Small intestine (tissue), 7 donors: Measurements from ENCODE around the gene RPGRIP1L. TPM values are rescaled to one million over a fixed set of nuclear protein-coding genes. Genes with fewer than 3 reads are reported as not detected.

ENCODE experiments used
- DNase-seq, 2 donors: peaks; one replicate each; pipeline versions ENCODE4 v3.0.0 to v3.0.0-alpha.2; 2013
- FAIRE-seq: peaks from 2 replicates; lab custom pipeline; 2012; peaks lifted over from hg19 to GRCh38; lab: Jason Lieb, UNC
- H3K27ac ChIP-seq, 3 donors: one replicate each; pipeline ENCODE4 v1.5.1; 2013; ENCODE audit warnings: low read length in 2 of 3, mild to moderate bottlenecking in 2 of 3, control low read depth in 1 of 3, inconsistent platforms in 1 of 3, low read depth in 1 of 3, moderate library complexity in 1 of 3
- H3K27me3 ChIP-seq, 3 donors: one replicate each; pipeline ENCODE4 v1.6.1; 2013; ENCODE audit warnings: low read length in 3 of 3, inconsistent platforms in 1 of 3; ENCODE audit not compliant: control insufficient read depth in 3 of 3, insufficient read depth in 3 of 3
- H3K36me3 ChIP-seq, 3 donors: one replicate each; pipeline ENCODE4 v1.6.1; 2013; ENCODE audit warnings: low read length in 3 of 3, inconsistent platforms in 1 of 3, low read depth in 1 of 3, mild to moderate bottlenecking in 1 of 3, moderate library complexity in 1 of 3; ENCODE audit not compliant: control insufficient read depth in 3 of 3, insufficient read depth in 2 of 3
- H3K4me1 ChIP-seq, 3 donors: one replicate each; pipeline ENCODE4 v1.6.1; 2013; ENCODE audit warnings: low read length in 2 of 3, inconsistent platforms in 1 of 3, low read depth in 1 of 3, mild to moderate bottlenecking in 1 of 3, moderate library complexity in 1 of 3; ENCODE audit not compliant: control insufficient read depth in 3 of 3, insufficient read depth in 2 of 3
- H3K4me3 ChIP-seq, 3 donors: one replicate each; pipeline ENCODE4 v1.5.1; 2013; ENCODE audit warnings: low read length in 3 of 3, control low read depth in 1 of 3, inconsistent platforms in 1 of 3, low read depth in 1 of 3, mild to moderate bottlenecking in 1 of 3, moderate library complexity in 1 of 3
- H3K9me3 ChIP-seq, 2 donors: one replicate each; pipeline ENCODE4 v1.6.1; 2013; ENCODE audit warnings: low read depth in 1 of 2, low read length in 1 of 2; ENCODE audit not compliant: control insufficient read depth in 2 of 2, insufficient read depth in 1 of 2
- WGBS, 3 donors: extraction: QIAGEN DNeasy Blood & Tissue Kit; methylation state at CpG; one replicate each; pipeline ENCODE4 v1.1.7; 2013; 5-methylcytosine and 5-hydroxymethylcytosine counted together
- polyA plus RNA-seq, 4 donors: library from polyadenylated mRNA; stranded (reverse) in 3 of 4; unstranded in 1 of 4; fragments of 200-250 nt in 3 of 4; fragments of 120-200 nt in 1 of 4; gene quantifications; one replicate each; pipeline versions ENCODE4 v1.2.1 to v1.2.3, GENCODE V29; 2013
- donor health status: healthy with polysubstance abuse.
- donor health status: control.
- donor health status: control.
- donor health status: Bipolar disorder and iron deficiency.
- donor health status: healthy.

Gene RPGRIP1L
- polyA plus RNA-seq, 4 donors, result under 0.01 to 4.5 (median 1.0) TPM

GRCh38 chr16:53721017-53721416, 17.4 kb upstream of the RPGRIP1L start:
- no peak for FAIRE-seq

GRCh38 chr16:53717577-53717976, 13.9 kb upstream of the RPGRIP1L start:
- FAIRE-seq, result no peak
- Histone ChIP-seq H3K4me3 (no peak overlapping the region), H3K27ac (no peak overlapping the region), H3K27me3 (no peaks in the 10 kb centered on the region), H3K4me1 (peaks cover 0 to 8% (median 0%) of the 10 kb centered on the region in 3 donors), H3K36me3 (peaks cover 0 to 2% (median 0%) of the 10 kb centered on the region in 3 donors), H3K9me3 (no peaks in the 10 kb centered on the region)
- DNase-seq, result no peak
- 68 to 89% (median 76%) methylated on average over 3 of the region's 3 CpGs for WGBS, 3 donors

More at GRCh38 chr16:53721017-53721416, 17.4 kb upstream of the RPGRIP1L start:
- Histone ChIP-seq H3K4me1 (peaks cover 0 to 4% (median 4%) of the 10 kb centered on the region in 3 donors), H3K27ac (no peak overlapping the region), H3K36me3 (peaks cover 0 to 2% (median 0%) of the 10 kb centered on the region in 3 donors), H3K9me3 (no peaks in the 10 kb centered on the region), H3K27me3 (no peaks in the 10 kb centered on the region), H3K4me3 (no peak overlapping the region)
- WGBS, 3 donors, result 86 to 92% (median 89%) methylated on average over 5 of the region's 5 CpGs
- no peak for DNase-seq

GRCh38 chr16:53715023-53715384, 11.3 kb upstream of the RPGRIP1L start:
- DNase-seq (no peak), FAIRE-seq (no peak)
- H3K36me3 ChIP-seq, result no peaks in the 10 kb centered on the region
- WGBS, 3 donors, result 78 to 97% (median 89%) methylated on average over 2 of the region's 2 CpGs
- H3K9me3 ChIP-seq, result no peaks in the 10 kb centered on the region
- H3K27ac ChIP-seq, result no peak overlapping the region
- H3K4me3 ChIP-seq, result no peak overlapping the region
- H3K27me3 ChIP-seq, result no peaks in the 10 kb centered on the region
- H3K4me1 ChIP-seq, result peaks cover 0 to 8% (median 0%) of the 10 kb centered on the region in 3 donors

GRCh38 chr16:53714205-53715022, 10.8 kb upstream of the RPGRIP1L start:
- Histone ChIP-seq H3K36me3 (no peaks in the 10 kb centered on the region), H3K4me3 (no peak overlapping the region), H3K9me3 (no peaks in the 10 kb centered on the region), H3K27me3 (no peaks in the 10 kb centered on the region), H3K4me1 (peaks cover 0 to 8% (median 0%) of the 10 kb centered on the region in 3 donors), H3K27ac (no peak overlapping the region)
- DNase-seq, result no peak
- no peak for FAIRE-seq
- 75 to 88% (median 82%) methylated on average over 7 of the region's 7 CpGs for WGBS, 3 donors

GRCh38 chr16:53713403-53714204, 9.9 kb upstream of the RPGRIP1L start:
- Histone ChIP-seq H3K4me3 (no peak overlapping the region), H3K27ac (no peak overlapping the region), H3K27me3 (no peaks in the 10 kb centered on the region), H3K36me3 (no peaks in the 10 kb centered on the region), H3K9me3 (no peaks in the 10 kb centered on the region), H3K4me1 (peaks cover 0 to 8% (median 0%) of the 10 kb centered on the region in 3 donors)
- WGBS, 3 donors, result 67 to 74% (median 71%) methylated on average over 3 of the region's 3 CpGs
- DNase-seq (no peak), FAIRE-seq (no peak)

GRCh38 chr16:53712065-53712464, 8.4 kb upstream of the RPGRIP1L start:
- Histone ChIP-seq H3K4me3 (no peak overlapping the region), H3K9me3 (no peaks in the 10 kb centered on the region), H3K27me3 (no peaks in the 10 kb centered on the region), H3K4me1 (peaks cover 0 to 8% (median 0%) of the 10 kb centered on the region in 3 donors), H3K36me3 (no peaks in the 10 kb centered on the region), H3K27ac (no peak overlapping the region)
- WGBS, 3 donors, result 88 to 93% (median 93%) methylated on average over 2 of the region's 2 CpGs
- DNase-seq (no peak), FAIRE-seq (no peak)

- FAIRE-seq (no peak), DNase-seq (no peak)
- Histone ChIP-seq H3K36me3 (no peaks in the 10 kb centered on the region), H3K9me3 (no peaks in the 10 kb centered on the region), H3K27ac (no peak overlapping the region), H3K4me3 (no peak overlapping the region), H3K4me1 (peaks cover 0 to 8% (median 0%) of the 10 kb centered on the region in 3 donors), H3K27me3 (no peaks in the 10 kb centered on the region)
- 91 to 95% (median 93%) methylated on average over 3 of the region's 3 CpGs for WGBS, 3 donors
These were observed 7.7 kb upstream of the RPGRIP1L start for GRCh38 chr16:53711390-53711789.

- no peak for FAIRE-seq
- H3K9me3 ChIP-seq, result no peaks in the 10 kb centered on the region
- DNase-seq, result no peak
- no peak overlapping the region for H3K4me3 ChIP-seq
- H3K27me3 ChIP-seq, result no peaks in the 10 kb centered on the region
- peaks cover 0 to 8% (median 3%) of the 10 kb centered on the region in 3 donors for H3K4me1 ChIP-seq
- 88 to 96% (median 90%) methylated on average over 2 of the region's 2 CpGs for WGBS, 3 donors
- no peaks in the 10 kb centered on the region for H3K36me3 ChIP-seq
- H3K27ac ChIP-seq, result no peak overlapping the region
These were observed 4.8 kb upstream of the RPGRIP1L start for GRCh38 chr16:53708490-53708889.
